ENCODE results near the gene ABCC5. TPM values are rescaled to one million over a fixed set of nuclear protein-coding genes. Genes with fewer than 3 reads are reported as not detected.

The ABCC5 gene
- polyA plus RNA-seq, 1 donor (not counting 4 experiments of a cell fraction or from before 2014, with no cell fraction given), result 28.7 TPM

DNA sequence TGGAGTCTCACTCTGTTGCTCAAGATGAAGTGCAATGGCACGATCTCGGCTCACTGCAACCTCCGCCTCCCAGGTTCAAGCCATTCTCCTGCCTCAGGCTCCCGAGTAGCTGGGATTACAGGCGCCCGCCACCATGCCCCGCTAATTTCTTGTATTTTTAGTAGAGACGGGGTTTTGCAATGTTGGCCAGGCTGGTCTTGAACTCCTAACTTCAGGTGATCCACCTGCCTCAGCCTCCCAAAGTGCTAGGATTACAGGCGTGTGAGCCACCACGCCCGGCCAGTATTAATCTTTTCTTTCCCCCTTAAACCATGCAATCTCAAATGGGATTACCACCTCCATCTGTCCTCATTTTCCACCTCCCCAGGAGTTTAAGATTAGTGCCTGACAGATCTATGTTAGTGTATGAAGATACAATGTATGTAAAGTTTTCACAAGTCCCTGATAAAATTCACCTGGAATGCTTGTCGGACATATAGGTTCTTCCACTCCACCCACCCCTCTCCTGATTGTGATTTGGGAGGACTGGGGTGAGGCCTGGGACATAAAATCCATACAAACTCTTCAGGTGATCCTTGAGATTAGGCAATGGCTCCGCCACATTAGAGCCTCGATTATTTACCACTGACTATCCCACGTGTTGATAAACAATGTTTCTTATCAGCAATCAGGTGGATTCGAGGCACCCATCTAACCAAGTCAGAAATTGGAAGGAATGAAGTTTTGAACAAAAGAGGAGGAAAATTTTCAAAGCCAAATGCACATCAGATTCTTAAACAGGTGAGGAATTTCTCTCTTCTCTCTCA is 134.2 kb downstream of the ABCC5 start:
- no peak for DNase-seq (ENCODE audit: low read depth, low spot score)
- no peaks in the 10 kb centered on the region for H4K20me1 ChIP-seq (ENCODE audit: control insufficient read depth, extremely low read depth, insufficient read depth, low read length)
- H3K27me3 ChIP-seq (ENCODE audit: control insufficient read depth, extremely low read depth, insufficient read depth, low read length), result no peaks in the 10 kb centered on the region
- peak overlapping the region; percentile 88 for H3K4me2 ChIP-seq (ENCODE audit: control insufficient read depth, extremely low read depth, insufficient read depth, low read depth, low read length)
- H3K9me3 ChIP-seq (ENCODE audit: control insufficient read depth, low read depth, low read length), result no peaks in the 10 kb centered on the region
- peaks cover 57% of the 10 kb centered on the region for H3K79me2 ChIP-seq (ENCODE audit: control insufficient read depth, insufficient read depth, low read length)
- peak overlapping the region; percentile 73 for H3K27ac ChIP-seq (ENCODE audit: control insufficient read depth, insufficient read depth, low read length)
- dilution Hi-C loops (cut with MboI; ENCODE audit: extremely low pct_ligation_motif_present, low sequenced_read_pairs), result no loop called here
- H3K4me3 ChIP-seq (ENCODE audit: control insufficient read depth in 2 of 3, extremely low read depth in 1 of 3, insufficient read depth in 2 of 3, low read depth in 1 of 3, low read length in 3 of 3), result peak overlapping the region; percentile 77 to 90 (median 85)
- TF ChIP-seq, protein P1, sequence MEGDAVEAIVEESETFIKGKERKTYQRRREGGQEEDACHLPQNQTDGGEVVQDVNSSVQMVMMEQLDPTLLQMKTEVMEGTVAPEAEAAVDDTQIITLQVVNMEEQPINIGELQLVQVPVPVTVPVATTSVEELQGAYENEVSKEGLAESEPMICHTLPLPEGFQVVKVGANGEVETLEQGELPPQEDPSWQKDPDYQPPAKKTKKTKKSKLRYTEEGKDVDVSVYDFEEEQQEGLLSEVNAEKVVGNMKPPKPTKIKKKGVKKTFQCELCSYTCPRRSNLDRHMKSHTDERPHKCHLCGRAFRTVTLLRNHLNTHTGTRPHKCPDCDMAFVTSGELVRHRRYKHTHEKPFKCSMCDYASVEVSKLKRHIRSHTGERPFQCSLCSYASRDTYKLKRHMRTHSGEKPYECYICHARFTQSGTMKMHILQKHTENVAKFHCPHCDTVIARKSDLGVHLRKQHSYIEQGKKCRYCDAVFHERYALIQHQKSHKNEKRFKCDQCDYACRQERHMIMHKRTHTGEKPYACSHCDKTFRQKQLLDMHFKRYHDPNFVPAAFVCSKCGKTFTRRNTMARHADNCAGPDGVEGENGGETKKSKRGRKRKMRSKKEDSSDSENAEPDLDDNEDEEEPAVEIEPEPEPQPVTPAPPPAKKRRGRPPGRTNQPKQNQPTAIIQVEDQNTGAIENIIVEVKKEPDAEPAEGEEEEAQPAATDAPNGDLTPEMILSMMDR (optimal IDR thresholded peaks at IDR 0.05 in 1 of 3, IDR thresholded peaks at IDR 0.05 in 1 of 3, conservative IDR thresholded peaks at IDR 0.05 in 1 of 3; ENCODE audit: extremely low read depth in 1 of 3, insufficient read depth in 2 of 3, low read length in 3 of 3), result no peak
- no peak for TF ChIP-seq EZH2 (IDR thresholded peaks at IDR 0.05; ENCODE audit: low read length)
- no peak overlapping the region for H2AFZ ChIP-seq (ENCODE audit: control insufficient read depth, low read length)
- H3K36me3 ChIP-seq (ENCODE audit: control insufficient read depth in 2 of 2, extremely low read depth in 1 of 2, insufficient read depth in 2 of 2, low read length in 2 of 2), result no peaks in the 10 kb centered on the region
- peak overlapping the region; percentile 85 for H3K9ac ChIP-seq (ENCODE audit: control insufficient read depth, extremely low read depth, insufficient read depth, low read length)
- no peaks in the 10 kb centered on the region for H3K9me1 ChIP-seq (ENCODE audit: control insufficient read depth, extremely low read depth, insufficient read depth, low read length)
- peaks cover 12% of the 10 kb centered on the region for H3K4me1 ChIP-seq (ENCODE audit: control insufficient read depth, extremely low read depth, insufficient read depth, low read length)
- no peak for FAIRE-seq

DNA sequence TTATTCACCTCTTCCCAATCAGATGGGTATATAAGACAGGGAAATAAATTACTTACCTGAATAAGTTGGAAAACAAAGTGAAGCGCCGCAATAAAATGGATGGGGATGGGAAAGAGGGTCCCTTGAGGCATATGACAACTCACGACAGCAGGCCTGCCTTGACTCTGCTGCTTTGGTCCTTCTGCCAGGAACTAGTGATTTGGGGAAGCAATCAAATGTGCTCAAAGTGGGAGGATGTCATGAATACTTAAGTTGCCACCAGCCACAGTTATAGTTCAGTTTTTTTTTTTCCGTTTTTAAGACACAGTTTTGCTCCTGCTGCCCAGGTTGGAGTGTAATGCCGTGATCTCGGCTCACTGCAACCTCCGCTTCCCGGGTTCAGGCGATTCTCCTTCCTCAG is 137.6 kb downstream of the ABCC5 start:
- no peak overlapping the region for H3K4me3 ChIP-seq (ENCODE audit: control insufficient read depth in 2 of 3, extremely low read depth in 1 of 3, insufficient read depth in 2 of 3, low read depth in 1 of 3, low read length in 3 of 3)
- no peak overlapping the region for H2AFZ ChIP-seq (ENCODE audit: control insufficient read depth, low read length)
- dilution Hi-C loops (cut with MboI; ENCODE audit: extremely low pct_ligation_motif_present, low sequenced_read_pairs), result no loop called here
- H3K27ac ChIP-seq (ENCODE audit: control insufficient read depth, insufficient read depth, low read length), result no peak overlapping the region
- H3K9me3 ChIP-seq (ENCODE audit: control insufficient read depth, low read depth, low read length), result no peaks in the 10 kb centered on the region
- no peaks in the 10 kb centered on the region for H3K36me3 ChIP-seq (ENCODE audit: control insufficient read depth in 2 of 2, extremely low read depth in 1 of 2, insufficient read depth in 2 of 2, low read length in 2 of 2)
- H3K4me2 ChIP-seq (ENCODE audit: control insufficient read depth, extremely low read depth, insufficient read depth, low read depth, low read length), result no peak overlapping the region
- TF ChIP-seq, protein P1 (optimal IDR thresholded peaks at IDR 0.05 in 1 of 3, IDR thresholded peaks at IDR 0.05 in 1 of 3, conservative IDR thresholded peaks at IDR 0.05 in 1 of 3; ENCODE audit: extremely low read depth in 1 of 3, insufficient read depth in 2 of 3, low read length in 3 of 3), result no peak
- TF ChIP-seq EZH2 (IDR thresholded peaks at IDR 0.05; ENCODE audit: low read length), result no peak
- no peak overlapping the region for H3K9ac ChIP-seq (ENCODE audit: control insufficient read depth, extremely low read depth, insufficient read depth, low read length)
- DNase-seq (ENCODE audit: low read depth, low spot score), result no peak
- FAIRE-seq, result no peak
- H3K9me1 ChIP-seq (ENCODE audit: control insufficient read depth, extremely low read depth, insufficient read depth, low read length), result no peaks in the 10 kb centered on the region
- H3K4me1 ChIP-seq (ENCODE audit: control insufficient read depth, extremely low read depth, insufficient read depth, low read length), result peaks cover 12% of the 10 kb centered on the region
- peaks cover 81% of the 10 kb centered on the region for H3K79me2 ChIP-seq (ENCODE audit: control insufficient read depth, insufficient read depth, low read length)
- H4K20me1 ChIP-seq (ENCODE audit: control insufficient read depth, extremely low read depth, insufficient read depth, low read length), result no peaks in the 10 kb centered on the region
- no peaks in the 10 kb centered on the region for H3K27me3 ChIP-seq (ENCODE audit: control insufficient read depth, extremely low read depth, insufficient read depth, low read length)

Measured in keratinocyte (primary cell).